ENCODE results near the gene TMIE.

TMIE gene

GRCh38 chr3:46709721-46710120 lies 8.5 kb downstream of the TMIE start:
- DNase-seq = no peak

GRCh38 chr3:46710229-46710628 lies 9.0 kb downstream of the TMIE start:
- no peak for DNase-seq

- DNase-seq = peak; percentile 25
These were observed 9.6 kb downstream of the TMIE start for GRCh38 chr3:46710671-46711295.

- DNase-seq = no peak
These were observed 10.1 kb downstream of the TMIE start for GRCh38 chr3:46711305-46711704.

GRCh38 chr3:46711760-46712159 lies 10.6 kb downstream of the TMIE start:
- DNase-seq = peak; percentile 25

GRCh38 chr3:46712191-46713049 lies 11.2 kb downstream of the TMIE start:
- DNase-seq = peak; percentile 25

- no peak for DNase-seq
These were observed 12.1 kb downstream of the TMIE start for GRCh38 chr3:46713050-46713897.

GRCh38 chr3:46713898-46714552 lies 12.8 kb downstream of the TMIE start:
- DNase-seq = peak; percentile 33

- DNase-seq = no peak
These were observed 13.7 kb downstream of the TMIE start for GRCh38 chr3:46714728-46715506.

GRCh38 chr3:46715507-46716175 lies 14.4 kb downstream of the TMIE start:
- no peak for DNase-seq

GRCh38 chr3:46716461-46717441 lies 15.6 kb downstream of the TMIE start:
- DNase-seq = no peak

GRCh38 chr3:46717447-46718231 lies 16.4 kb downstream of the TMIE start, which contains the start of gene PRSS50:
Gene PRSS50 (minus strand): TSS chr3:46717869. CDS start chr3:46717824, 45 bp downstream.
- DNase-seq = peak; percentile 88

GRCh38 chr3:46719044-46719565 lies 17.9 kb downstream of the TMIE start:
- no peak for DNase-seq

- no peak for DNase-seq
These were observed 18.6 kb downstream of the TMIE start for GRCh38 chr3:46719735-46720271.

- DNase-seq = no peak
These were observed 19.8 kb downstream of the TMIE start for GRCh38 chr3:46721009-46721408.

GRCh38 chr3:46722443-46722842 lies 21.3 kb downstream of the TMIE start:
- no peak for DNase-seq

- DNase-seq = no peak
These were observed 23.2 kb downstream of the TMIE start for GRCh38 chr3:46724424-46724823.

GRCh38 chr3:46725621-46726314 lies 24.6 kb downstream of the TMIE start:
- no peak for DNase-seq

Measured in 8988T (cell line).